ENCODE data around the gene AADACL3. TPM values are rescaled to one million over a fixed set of nuclear protein-coding genes. Genes with fewer than 3 reads are reported as not detected.

AADACL3 gene
- total and polyA plus RNA-seq, 2 of the 13 experiments (the other 11 are each of a cell fraction or from before 2014, with no cell fraction given): not detected

DNA sequence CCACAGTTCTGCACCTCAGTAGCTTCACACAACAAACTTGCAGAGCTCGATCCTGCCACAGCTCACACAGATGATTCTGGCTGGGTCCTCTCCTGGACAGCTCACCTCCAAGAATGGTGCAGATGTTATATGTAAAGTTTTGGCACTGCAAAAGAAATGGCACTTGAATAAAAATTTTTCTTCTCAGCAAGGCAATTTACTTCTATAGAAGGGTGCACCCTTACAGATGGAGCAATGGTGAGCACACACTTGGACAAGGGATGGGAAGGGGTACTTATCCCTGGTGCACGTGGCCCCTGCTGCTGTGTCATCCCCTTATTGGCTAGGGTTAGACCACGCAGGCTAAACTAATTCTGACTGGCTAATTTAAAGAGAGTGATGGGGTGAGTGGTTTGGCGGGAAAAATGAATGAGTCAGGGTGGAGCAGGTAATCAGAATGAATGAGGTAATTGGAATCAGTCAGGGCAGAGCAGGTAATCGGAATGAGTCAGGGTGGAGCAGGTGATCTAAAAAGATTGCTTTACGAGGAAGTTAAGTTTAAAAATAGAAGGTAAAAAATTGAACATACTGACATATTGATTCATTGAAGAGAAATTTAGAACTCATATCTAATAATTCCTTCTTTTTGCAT is 12.0 kb upstream of the AADACL3 start:
- FAIRE-seq: no peak
- CTCF ChIA-PET (ENCODE audit: low intra/inter-chr PET ratio, low total read pairs): no interaction called here

More for the DNA sequence above, 12.0 kb upstream of the AADACL3 start:
- POLR2A ChIA-PET: no interaction called here
- Histone ChIP-seq H3K4me3 (replicated peaks in 1 of 3; ENCODE audit: insufficient read depth in 1 of 3, low read depth in 2 of 3, low read length in 3 of 3) (no peak overlapping the region), H3K4me2 (ENCODE audit: low read depth, low read length) (no peak overlapping the region), H3K9ac (ENCODE audit: insufficient read depth, low read depth, low read length) (no peak overlapping the region), H2AFZ (ENCODE audit: low read length) (no peak overlapping the region), H3K27me3 (ENCODE audit: control insufficient read depth in 1 of 2, insufficient read depth in 2 of 2, low read length in 2 of 2) (0 out of 5 replicates have a peak, but pooled peaks cover 1 to 2% of the 10 kb centered on the region in 2 experiments), H3K79me2 (ENCODE audit: insufficient read depth, low read length) (no peaks in the 10 kb centered on the region), H3K36me3 (replicated peaks in 1 of 2; ENCODE audit: control insufficient read depth in 1 of 2, insufficient read depth in 2 of 2, low read length in 2 of 2) (no peaks in the 10 kb centered on the region), H3K9me3 (ENCODE audit: low read length) (no peaks in the 10 kb centered on the region), H3K27ac (ENCODE audit: extremely low read length, insufficient read depth, low read length) (no peak overlapping the region), H3K4me1 (ENCODE audit: insufficient read depth, low read length) (no peaks in the 10 kb centered on the region), H4K20me1 (ENCODE audit: insufficient read depth, low read length) (no peaks in the 10 kb centered on the region)
- no peak for ATAC-seq
- DNase-seq (ENCODE audit: low spot score): no peak
- BruUV-seq (replicated peaks): no TSS peak
- intact Hi-C loops (cut with micrococcal nuclease; ENCODE audit: unreplicated experiment): no loop called here
- 10% methylated on average over 6 of the region's 6 CpGs for WGBS (ENCODE audit: low lambda C conversion rate)
- TF ChIP-seq ZSCAN29 (CRISPR knock-in tag; conservative IDR thresholded peaks at IDR 0.05) (no peak), GFI1 (CRISPR knock-in tag; IDR thresholded peaks at IDR 0.05; ENCODE audit: borderline replicate concordance) (no peak), FIP1L1 (IDR thresholded peaks at IDR 0.05; ENCODE audit: borderline replicate concordance, insufficient read depth, low read depth, low read length) (no peak), NFIB (CRISPR knock-in tag; IDR thresholded peaks at IDR 0.05; ENCODE audit: borderline replicate concordance) (no peak), RBM39 (IDR thresholded peaks at IDR 0.05; ENCODE audit: low read depth, low read length, poor library complexity, severe bottlenecking) (no peak), TCF7 (IDR thresholded peaks at IDR 0.05; ENCODE audit: low read depth) (no peak), ZNF598 (CRISPR knock-in tag; IDR thresholded peaks at IDR 0.05; ENCODE audit: borderline replicate concordance) (no peak), NCOA1 (CRISPR knock-in tag; IDR thresholded peaks at IDR 0.05) (no peak), ZNF746 (CRISPR knock-in tag; IDR thresholded peaks at IDR 0.05) (no peak), GATA4 (IDR thresholded peaks at IDR 0.05; ENCODE audit: borderline replicate concordance, low read depth) (no peak)
- TF ChIP-seq, protein P1, sequence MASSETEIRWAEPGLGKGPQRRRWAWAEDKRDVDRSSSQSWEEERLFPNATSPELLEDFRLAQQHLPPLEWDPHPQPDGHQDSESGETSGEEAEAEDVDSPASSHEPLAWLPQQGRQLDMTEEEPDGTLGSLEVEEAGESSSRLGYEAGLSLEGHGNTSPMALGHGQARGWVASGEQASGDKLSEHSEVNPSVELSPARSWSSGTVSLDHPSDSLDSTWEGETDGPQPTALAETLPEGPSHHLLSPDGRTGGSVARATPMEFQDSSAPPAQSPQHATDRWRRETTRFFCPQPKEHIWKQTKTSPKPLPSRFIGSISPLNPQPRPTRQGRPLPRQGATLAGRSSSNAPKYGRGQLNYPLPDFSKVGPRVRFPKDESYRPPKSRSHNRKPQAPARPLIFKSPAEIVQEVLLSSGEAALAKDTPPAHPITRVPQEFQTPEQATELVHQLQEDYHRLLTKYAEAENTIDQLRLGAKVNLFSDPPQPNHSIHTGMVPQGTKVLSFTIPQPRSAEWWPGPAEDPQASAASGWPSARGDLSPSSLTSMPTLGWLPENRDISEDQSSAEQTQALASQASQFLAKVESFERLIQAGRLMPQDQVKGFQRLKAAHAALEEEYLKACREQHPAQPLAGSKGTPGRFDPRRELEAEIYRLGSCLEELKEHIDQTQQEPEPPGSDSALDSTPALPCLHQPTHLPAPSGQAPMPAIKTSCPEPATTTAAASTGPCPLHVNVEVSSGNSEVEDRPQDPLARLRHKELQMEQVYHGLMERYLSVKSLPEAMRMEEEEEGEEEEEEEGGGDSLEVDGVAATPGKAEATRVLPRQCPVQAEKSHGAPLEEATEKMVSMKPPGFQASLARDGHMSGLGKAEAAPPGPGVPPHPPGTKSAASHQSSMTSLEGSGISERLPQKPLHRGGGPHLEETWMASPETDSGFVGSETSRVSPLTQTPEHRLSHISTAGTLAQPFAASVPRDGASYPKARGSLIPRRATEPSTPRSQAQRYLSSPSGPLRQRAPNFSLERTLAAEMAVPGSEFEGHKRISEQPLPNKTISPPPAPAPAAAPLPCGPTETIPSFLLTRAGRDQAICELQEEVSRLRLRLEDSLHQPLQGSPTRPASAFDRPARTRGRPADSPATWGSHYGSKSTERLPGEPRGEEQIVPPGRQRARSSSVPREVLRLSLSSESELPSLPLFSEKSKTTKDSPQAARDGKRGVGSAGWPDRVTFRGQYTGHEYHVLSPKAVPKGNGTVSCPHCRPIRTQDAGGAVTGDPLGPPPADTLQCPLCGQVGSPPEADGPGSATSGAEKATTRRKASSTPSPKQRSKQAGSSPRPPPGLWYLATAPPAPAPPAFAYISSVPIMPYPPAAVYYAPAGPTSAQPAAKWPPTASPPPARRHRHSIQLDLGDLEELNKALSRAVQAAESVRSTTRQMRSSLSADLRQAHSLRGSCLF (CRISPR knock-in tag; IDR thresholded peaks at IDR 0.05; ENCODE audit: borderline replicate concordance): no peak
- TF ChIP-seq, protein P2, sequence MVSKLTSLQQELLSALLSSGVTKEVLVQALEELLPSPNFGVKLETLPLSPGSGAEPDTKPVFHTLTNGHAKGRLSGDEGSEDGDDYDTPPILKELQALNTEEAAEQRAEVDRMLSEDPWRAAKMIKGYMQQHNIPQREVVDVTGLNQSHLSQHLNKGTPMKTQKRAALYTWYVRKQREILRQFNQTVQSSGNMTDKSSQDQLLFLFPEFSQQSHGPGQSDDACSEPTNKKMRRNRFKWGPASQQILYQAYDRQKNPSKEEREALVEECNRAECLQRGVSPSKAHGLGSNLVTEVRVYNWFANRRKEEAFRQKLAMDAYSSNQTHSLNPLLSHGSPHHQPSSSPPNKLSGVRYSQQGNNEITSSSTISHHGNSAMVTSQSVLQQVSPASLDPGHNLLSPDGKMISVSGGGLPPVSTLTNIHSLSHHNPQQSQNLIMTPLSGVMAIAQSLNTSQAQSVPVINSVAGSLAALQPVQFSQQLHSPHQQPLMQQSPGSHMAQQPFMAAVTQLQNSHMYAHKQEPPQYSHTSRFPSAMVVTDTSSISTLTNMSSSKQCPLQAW (CRISPR knock-in tag; IDR thresholded peaks at IDR 0.05): no peak
- in situ Hi-C loops (cut with HindIII; ENCODE audit: extremely low pct_ligation_motif_present, low pct_unique_long_range_greater_than_20kb): no loop called here

Measured in HepG2 (cell line).